ENCODE results near the gene INTS1.

INTS1 gene

DNA sequence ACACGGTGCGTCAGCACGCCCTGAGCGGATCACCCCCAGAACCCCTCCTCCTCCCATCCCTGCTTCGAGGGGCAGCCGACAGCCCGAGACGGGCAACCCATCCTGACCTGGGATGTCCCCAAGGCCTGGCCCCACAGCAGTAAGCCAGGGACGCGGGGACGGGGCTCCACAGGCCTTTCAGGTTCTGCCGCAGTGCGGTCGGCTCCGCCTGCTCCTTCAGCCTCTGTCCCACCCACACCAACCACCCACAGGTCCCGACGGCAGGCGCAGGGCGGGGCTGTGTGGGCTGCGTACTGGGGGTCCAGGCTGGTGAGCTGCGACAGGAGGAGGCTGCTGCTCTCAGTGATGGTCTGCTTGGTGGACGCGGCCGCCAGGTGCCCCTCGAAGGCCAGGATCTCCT lies 16.7 kb downstream of the INTS1 start:
- no peak for DNase-seq

DNA sequence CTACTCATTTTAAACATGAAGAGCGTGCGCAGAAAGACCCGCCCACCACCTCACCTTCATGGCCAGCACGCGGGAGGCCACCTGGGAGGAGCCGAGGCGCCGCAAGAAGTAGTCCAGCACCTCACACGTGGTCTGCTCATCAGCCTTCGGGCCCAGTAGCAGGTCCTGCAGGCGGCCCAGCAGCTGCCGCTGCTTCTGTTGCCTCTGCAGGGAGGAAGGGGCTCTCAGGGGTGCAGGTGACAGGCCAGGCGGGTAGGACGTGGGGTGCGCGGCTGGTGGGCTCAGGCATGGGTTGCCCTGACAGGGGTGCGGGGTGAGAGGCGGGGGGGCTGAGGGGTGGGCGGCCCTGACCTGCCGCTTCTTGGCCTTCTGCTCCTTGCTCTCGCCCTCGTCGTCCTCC lies 17.6 kb downstream of the INTS1 start:
- no peak for DNase-seq

DNA sequence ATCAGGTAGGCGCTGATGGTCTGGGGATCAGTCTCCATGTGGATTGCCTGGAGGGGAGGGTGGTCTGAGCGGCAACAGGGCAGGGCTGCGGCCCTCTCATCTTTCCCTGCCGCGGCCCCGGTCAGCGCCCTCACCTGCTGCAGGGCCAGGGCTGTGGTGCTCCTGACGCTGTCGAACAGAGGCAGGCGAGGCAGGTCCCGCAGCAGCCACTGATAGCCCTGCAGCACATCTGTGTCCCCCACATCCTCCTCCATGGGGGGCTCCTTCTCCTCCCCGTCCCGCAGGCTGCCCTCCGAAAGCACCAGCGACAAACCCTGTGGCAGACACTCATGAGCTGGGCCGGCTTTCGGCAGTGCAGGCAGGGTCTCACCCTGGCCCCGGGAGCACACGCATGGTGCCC lies 19.0 kb downstream of the INTS1 start:
- no peak for DNase-seq

DNA sequence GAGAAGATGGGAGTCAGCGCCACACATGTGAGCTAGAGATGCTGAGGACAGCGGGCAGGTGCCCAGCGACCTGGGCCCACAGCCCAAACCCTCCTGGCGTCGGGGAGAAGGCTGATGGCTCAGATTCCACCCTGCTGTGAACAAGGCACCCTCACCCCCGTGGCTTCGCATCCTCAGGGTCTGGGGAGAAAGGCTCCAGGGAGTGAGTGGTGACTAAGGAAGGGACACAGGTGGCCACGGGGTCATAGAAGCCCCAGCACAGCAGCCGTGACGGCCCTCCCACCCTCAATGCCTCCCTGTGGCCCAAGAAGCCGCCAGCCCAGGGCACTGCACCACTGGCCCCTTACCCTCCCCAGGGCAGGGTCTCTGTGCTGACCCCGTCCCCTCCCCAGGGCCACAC lies 19.6 kb downstream of the INTS1 start:
- DNase-seq, result no peak

- DNase-seq, result no peak
Observed at GRCh38 chr7:1483536-1484505, 20.4 kb downstream of the INTS1 start.

- no peak for DNase-seq
Observed at GRCh38 chr7:1483079-1483478, 21.1 kb downstream of the INTS1 start.

GRCh38 chr7:1481300-1481699 lies 22.9 kb downstream of the INTS1 start:
- DNase-seq, result no peak

GRCh38 chr7:1480670-1481069 lies 23.5 kb downstream of the INTS1 start:
- no peak for DNase-seq

DNA sequence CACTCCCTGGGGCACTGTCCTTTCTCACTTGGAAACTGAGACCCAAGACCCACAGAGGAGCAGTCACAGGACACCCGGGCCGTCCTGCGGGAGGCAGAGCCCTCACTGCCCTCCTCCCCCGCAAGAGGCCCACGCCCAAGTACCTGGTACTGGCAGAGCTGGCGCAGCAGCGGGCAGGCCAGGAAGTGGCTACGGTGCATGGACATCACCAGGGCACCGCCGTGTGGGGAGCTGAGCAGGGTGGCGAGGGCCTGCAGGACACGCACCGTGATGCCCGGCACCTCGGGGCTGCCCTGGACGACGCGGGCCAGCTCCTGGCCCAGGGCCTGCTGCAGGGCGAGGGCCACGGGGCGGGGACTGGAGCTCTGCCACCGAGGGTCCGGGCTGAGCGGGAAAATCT lies 24.9 kb downstream of the INTS1 start:
- no peak for DNase-seq

DNA sequence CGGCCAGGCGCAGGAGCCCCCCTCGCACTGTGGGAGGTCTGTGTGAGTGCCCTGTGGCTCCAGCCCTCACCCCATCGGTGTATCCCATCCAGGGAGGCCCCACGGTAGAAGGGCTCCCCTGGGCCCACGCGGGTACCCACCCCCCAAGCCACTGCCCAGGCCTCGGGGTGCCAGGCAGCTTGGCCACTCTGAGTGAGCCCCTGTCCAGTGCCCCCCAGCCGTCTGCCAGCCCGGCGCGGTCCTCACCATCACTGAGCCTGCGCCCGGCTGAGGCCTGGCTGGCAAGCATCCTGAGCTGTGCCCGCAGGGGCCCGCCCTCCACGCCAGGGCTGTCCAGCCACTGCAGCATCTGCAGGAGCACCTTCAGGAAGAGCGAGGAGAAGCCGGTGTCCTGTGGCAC lies 25.7 kb downstream of the INTS1 start:
- DNase-seq, result no peak

GRCh38 chr7:1476859-1477258 lies 27.3 kb downstream of the INTS1 start:
- no peak for DNase-seq

DNA sequence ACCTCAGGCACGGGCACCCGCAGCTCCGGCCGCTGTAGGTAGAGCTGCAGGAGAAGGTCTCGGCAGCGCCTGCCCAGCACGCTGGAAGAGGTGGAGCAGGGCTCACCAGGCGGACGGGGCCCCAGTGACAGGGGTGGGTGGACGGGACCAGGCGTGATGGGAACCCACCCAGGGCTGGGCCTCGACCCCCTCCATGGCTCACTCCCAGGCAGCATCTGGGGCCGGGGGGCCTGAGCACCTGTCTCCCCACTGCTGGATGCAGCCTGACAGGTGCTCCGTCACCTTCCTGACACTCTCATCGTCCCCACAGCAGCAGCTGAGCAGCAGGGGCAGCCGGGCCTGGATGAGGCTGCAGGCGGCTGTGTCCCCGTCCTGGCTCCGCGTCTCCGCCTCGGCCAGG lies 28.2 kb downstream of the INTS1 start:
- DNase-seq, result no peak

DNA sequence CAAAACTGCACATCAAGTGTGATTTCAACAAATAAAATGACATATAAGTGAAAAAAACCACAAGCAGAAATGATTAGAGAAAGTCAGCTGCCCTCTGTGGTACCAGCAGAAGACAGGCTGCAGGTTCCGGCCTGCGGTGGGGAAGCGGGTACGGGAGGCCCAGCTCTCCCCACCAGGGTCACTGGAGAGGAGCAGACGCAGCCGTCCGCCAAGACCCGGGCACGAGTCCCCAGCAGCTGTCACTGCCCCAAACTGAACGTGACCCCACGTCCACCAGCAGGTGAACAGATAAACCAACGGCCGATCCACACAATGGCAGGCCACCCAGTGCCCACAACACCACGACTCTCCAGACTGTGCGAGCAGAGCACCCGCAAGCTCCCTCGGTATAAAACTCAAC lies 28.8 kb downstream of the INTS1 start:
- no peak for DNase-seq

DNA sequence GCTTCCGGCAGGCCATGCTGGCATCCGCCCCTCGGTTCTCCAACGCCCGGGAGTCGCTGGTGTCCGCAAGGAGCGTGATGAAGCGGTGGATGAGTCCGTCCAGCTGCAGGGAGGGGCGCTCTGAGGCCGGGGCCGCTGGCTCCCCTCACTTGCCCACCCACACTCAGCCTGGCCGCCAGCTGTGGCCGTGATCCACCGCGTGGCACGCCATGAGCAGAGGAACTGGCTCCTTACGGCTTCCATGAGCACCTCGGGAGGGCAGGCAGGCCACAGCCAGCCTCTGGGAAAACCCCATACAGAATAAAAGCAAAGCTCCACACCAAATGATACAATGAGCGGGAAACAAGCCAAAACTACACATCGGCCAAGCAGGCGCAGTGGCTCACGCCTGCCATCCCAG lies 29.5 kb downstream of the INTS1 start:
- DNase-seq, result no peak

GRCh38 chr7:1473864-1474512 lies 30.2 kb downstream of the INTS1 start:
- DNase-seq, result peak; percentile 79 to 95

DNA sequence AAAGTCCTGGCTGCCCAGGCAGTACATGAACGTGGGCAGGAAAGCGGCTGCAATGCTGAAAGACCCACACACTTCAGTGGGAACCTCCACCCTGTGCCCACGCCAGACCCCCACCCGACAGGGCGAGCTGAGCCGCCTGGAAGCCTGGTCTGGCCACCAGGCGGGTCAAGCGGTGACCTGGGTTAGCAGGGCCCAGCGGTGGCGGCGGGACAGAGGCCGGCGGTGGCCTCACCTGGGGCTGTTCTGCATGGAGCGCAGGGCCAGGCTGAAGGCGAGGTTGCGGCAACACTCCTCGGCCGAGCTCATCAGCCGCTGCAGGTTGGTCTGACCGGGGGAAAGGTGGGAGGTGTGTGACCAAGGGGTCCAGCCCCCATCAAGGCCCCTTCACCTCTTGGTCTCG lies 33.3 kb downstream of the INTS1 start:
- no peak for DNase-seq

DNA sequence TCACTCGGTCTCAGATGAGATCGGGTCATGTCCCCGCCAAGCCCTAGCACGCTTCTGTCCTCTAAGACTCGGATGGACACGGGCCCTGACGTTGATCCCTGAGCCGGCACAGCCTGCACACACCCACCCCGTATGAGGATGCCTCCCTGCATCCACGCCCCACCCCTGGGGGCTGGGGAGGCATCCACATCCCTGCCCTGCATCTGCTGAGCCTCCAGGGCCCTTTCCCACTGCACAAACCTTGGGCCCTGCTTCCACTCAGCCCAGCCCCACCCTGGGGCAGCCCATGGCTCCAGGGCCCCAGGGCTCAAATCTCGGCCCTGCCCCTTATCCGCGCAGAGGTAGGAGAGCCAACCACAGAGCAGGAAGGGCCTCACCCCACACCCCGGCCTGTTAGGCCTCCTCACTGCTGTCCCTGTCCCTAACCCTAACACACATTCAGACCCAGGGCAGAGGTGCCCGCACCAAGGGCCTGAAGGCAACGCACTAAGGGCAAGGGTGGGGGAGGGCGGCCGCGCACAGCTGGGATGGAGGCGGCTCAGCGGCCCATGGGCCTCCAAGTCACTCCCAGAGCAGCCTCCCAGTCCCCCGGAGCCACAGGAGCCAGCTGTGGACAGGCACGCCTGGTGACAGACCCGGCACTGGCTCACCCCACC lies 35.4 kb downstream of the INTS1 start:
- no peak for DNase-seq

- no peak for DNase-seq
Observed at GRCh38 chr7:1468203-1468602, 36.0 kb downstream of the INTS1 start.

GRCh38 chr7:1466524-1467271 lies 37.5 kb downstream of the INTS1 start:
- peak in 1 of 2 experiments; percentile 68 for DNase-seq

DNA sequence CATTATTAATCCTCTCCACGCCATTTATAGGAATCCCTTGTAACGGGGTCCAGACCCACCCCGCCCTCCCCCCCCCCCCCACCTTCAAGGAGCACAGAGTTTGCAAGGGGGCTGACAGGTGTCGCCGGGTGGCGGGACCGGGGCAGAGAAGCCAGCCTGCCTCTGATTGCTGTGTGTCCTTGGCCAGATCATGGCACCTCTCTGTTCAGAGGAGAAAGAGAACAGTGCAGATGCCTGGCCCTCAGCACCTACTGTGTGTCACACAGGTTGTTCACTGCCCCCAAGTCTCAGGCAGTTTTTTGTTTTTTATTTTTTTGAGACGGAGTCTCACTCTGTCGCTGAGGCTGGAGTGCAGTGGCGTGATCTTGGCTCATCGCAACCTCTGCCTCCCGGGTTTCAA lies 39.5 kb downstream of the INTS1 start:
- DNase-seq, result no peak

DNA sequence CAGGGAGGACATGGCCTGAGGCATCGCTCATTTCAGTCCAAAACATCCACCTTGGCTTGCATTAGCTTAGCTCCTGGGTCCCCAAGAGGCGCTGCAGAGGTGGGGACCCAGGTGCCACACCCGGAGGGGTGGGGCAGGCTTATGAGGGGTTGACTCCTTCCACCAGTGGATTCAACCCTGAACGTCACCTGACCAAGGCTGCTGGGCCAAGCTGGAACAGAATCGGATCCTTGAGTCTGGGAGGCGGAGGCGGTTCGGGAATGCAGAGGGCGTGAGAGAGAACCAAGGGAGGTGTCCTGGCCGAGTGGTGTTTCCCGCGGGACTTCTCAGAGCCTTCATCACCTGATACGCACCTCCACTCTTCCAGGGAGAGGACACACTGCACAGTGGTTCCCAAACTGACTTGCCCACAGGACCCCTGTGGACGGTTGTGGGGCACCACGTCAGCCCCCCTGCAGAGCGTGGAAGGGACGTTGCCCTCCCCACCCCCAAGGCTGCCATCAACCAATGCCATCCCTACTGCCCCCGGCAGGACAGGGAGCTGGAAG lies 40.4 kb downstream of the INTS1 start:
- DNase-seq, result no peak

DNA sequence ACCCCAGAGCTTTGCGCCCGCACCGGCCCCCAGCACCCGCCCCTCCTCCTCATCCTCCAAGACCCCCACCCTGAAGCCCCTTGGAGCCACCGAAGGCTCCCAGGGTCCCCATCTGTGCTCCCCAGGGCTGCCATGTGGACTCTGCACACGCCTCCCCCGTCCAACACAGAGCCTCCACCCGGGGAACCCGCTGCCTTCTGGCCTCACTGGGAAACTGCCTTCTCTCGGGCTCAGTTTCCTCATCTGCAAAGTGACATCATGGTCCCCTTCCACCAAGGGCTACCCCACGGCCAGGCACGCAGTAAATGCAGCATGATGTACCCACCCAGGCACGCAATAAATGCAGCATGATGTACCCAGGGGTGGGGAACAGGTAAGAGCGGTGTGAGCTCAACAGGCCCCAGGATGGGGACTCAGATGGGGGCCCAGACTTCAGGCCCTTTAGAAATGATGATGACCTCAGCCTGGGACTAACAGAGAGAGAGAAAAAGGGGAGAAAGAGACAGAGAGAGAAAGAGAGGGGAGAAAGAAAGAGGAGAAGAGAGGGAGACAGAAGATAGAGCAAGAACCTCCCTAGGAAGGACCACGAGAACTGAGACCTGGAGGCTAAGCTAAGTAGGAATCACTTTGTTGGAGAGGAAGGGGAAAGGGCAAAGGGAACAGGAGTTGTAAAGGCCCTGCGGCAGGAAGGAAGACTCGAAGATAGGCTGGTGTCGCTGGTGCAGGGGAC lies 42.4 kb downstream of the INTS1 start:
- DNase-seq, result no peak
